Keratinocyte (primary cell): ENCODE results near the gene FRMD1. TPM values are rescaled to one million over a fixed set of nuclear protein-coding genes. Genes with fewer than 3 reads are reported as not detected.

Experiments used
- DNase-seq: peaks from one replicate; pipeline ENCODE4 v3.0.0-alpha.2; 2011; ENCODE audit warnings: low read depth, missing footprints, low spot score
- FAIRE-seq: peaks from 2 replicates; lab custom pipeline; 2011; peaks lifted over from hg19 to GRCh38; lab: Jason Lieb, UNC
- H2AFZ ChIP-seq: 2 replicates; pipeline ENCODE4 v1.6.0; 2012; ENCODE audit warnings: low read length, control low read depth, inconsistent platforms; ENCODE audit not compliant: control insufficient read depth
- H3K27ac ChIP-seq: 2 replicates; pipeline ENCODE4 v1.5.1; 2011; ENCODE audit warnings: low read length; ENCODE audit not compliant: control insufficient read depth, insufficient read depth
- H3K27me3 ChIP-seq: 3 replicates; pipeline ENCODE4 v1.6.0; 2011; ENCODE audit warnings: low read length; ENCODE audit not compliant: control insufficient read depth, insufficient read depth; ENCODE audit errors: extremely low read depth
- H3K36me3 ChIP-seq, 2 experiments: 2 replicates in 1 of 2; 3 replicates in 1 of 2; pipeline ENCODE4 v1.5.1; 2011; ENCODE audit warnings: low read length in 2 of 2, mild to moderate bottlenecking in 1 of 2; ENCODE audit not compliant: control insufficient read depth in 2 of 2, insufficient read depth in 2 of 2; ENCODE audit errors: extremely low read depth in 1 of 2
- H3K4me1 ChIP-seq: 3 replicates; pipeline ENCODE4 v1.5.1; 2011; ENCODE audit warnings: low read length; ENCODE audit not compliant: control insufficient read depth, insufficient read depth; ENCODE audit errors: extremely low read depth
- H3K4me2 ChIP-seq: 3 replicates; pipeline ENCODE4 v1.6.0; 2011; ENCODE audit warnings: low read depth, low read length; ENCODE audit not compliant: control insufficient read depth, insufficient read depth; ENCODE audit errors: extremely low read depth
- H3K4me3 ChIP-seq, 3 experiments: fragments of 200-600 bp in 1 of 3; sonication (generic) in 1 of 3; 2 replicates in 2 of 3; 3 replicates in 1 of 3; pipeline ENCODE4 v1.5.1; 2011 to 2016; ENCODE audit warnings: low read length in 3 of 3, mild to moderate bottlenecking in 3 of 3, control low read depth in 2 of 3, inconsistent platforms in 1 of 3, low read depth in 1 of 3, mixed read lengths in 1 of 3, mixed run types in 1 of 3, moderate library complexity in 1 of 3; ENCODE audit not compliant: control insufficient read depth in 2 of 3, insufficient read depth in 2 of 3; ENCODE audit errors: extremely low read depth in 1 of 3
- H3K79me2 ChIP-seq: 2 replicates; pipeline ENCODE4 v1.6.0; 2012; ENCODE audit warnings: low read length; ENCODE audit not compliant: control insufficient read depth, insufficient read depth
- H3K9ac ChIP-seq: 3 replicates; pipeline ENCODE4 v1.6.0; 2011; ENCODE audit warnings: low read length; ENCODE audit not compliant: control insufficient read depth, insufficient read depth; ENCODE audit errors: extremely low read depth
- H3K9me1 ChIP-seq: 3 replicates; pipeline ENCODE4 v1.6.0; 2011; ENCODE audit warnings: low read length; ENCODE audit not compliant: control insufficient read depth, insufficient read depth; ENCODE audit errors: extremely low read depth
- H3K9me3 ChIP-seq: 2 replicates; pipeline ENCODE4 v1.5.1; 2012; ENCODE audit warnings: low read depth, low read length; ENCODE audit not compliant: control insufficient read depth
- H4K20me1 ChIP-seq: 3 replicates; pipeline ENCODE4 v1.6.0; 2011; ENCODE audit warnings: low read length; ENCODE audit not compliant: control insufficient read depth, insufficient read depth; ENCODE audit errors: extremely low read depth
- CTCF ChIP-seq, 3 experiments: IDR thresholded peaks in 1 of 3; conservative IDR thresholded peaks in 1 of 3; optimal IDR thresholded peaks in 1 of 3; 2 replicates in 2 of 3; 3 replicates in 1 of 3; pipeline versions ENCODE3 to v1.5.1; 2011; ENCODE audit warnings: low read length in 3 of 3, mild to moderate bottlenecking in 3 of 3, moderate library complexity in 2 of 3, control low read depth in 1 of 3, inconsistent platforms in 1 of 3; ENCODE audit not compliant: insufficient read depth in 2 of 3; ENCODE audit errors: extremely low read depth in 1 of 3
- EZH2 ChIP-seq: IDR thresholded peaks from one replicate; pipeline ENCODE4 v1.6.1; 2012; ENCODE audit warnings: inconsistent platforms, mild to moderate bottlenecking, low read length, moderate library complexity
- dilution Hi-C: fragments of 300-500 bp; cut with MboI; formaldehyde crosslinking; loops from one replicate; pipeline ENCODE4 v1.7.0; 2020; ENCODE audit warnings: low sequenced_read_pairs; ENCODE audit not compliant: extremely low pct_ligation_motif_present
- polyA plus RNA-seq, 5 experiments: library from polyadenylated mRNA; depleted of rRNA in 3 of 5; stranded (reverse) in 3 of 5; stranded (forward) in 1 of 5; unstranded in 1 of 5; fragments of >200 nt; gene quantifications; 1 replicate in 1 of 5; 2 replicates in 3 of 5; 3 replicates in 1 of 5; pipeline versions ENCODE4 v1.2.1 to v1.2.3, GENCODE V29; 2011 to 2012; ENCODE audit warnings: missing spikeins in 2 of 5, low read depth in 1 of 5, low replicate concordance in 1 of 5

FRMD1 gene
- polyA plus RNA-seq, 1 donor (not counting 4 experiments of a cell fraction or from before 2014, with no cell fraction given), result not detected

DNA sequence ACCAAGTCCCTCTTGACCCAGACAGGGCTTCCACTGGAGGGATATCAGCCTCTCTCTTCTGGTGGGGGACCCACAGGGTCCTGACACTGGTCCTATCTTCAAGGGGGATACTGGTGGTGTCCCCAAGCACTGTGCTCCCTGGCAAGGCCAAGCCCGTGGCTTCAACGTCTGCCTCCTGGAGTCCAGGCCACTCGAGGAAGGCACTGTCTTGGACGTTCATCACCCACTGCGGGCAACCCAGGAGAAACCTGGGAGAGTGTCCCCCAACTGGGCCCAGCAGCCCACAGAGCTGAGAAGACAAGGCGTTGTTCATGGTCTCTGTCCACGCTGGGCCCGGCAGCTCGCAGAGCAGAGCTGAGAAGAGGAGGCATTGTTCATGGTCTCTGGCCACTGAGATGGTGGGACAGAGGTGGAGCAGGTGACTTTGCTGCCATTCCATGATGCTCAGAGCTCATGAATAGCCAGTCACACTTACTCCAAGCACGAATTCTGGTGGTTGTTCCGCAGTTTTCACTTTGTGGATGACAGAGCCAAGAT lies 37.5 kb upstream of the FRMD1 start:
- H3K4me3 ChIP-seq, result no peak overlapping the region
- H2AFZ ChIP-seq, result no peak overlapping the region
- no peaks in the 10 kb centered on the region for H3K79me2 ChIP-seq
- no peaks in the 10 kb centered on the region for H3K27me3 ChIP-seq
- H3K4me1 ChIP-seq, result no peaks in the 10 kb centered on the region
- H3K36me3 ChIP-seq, result no peaks in the 10 kb centered on the region
- no peak for DNase-seq
- H3K4me2 ChIP-seq, result no peak overlapping the region
- no peak for TF ChIP-seq CTCF (optimal IDR thresholded peaks at IDR 0.05 in 1 of 3, IDR thresholded peaks at IDR 0.05 in 1 of 3, conservative IDR thresholded peaks at IDR 0.05 in 1 of 3; ENCODE audit: extremely low read depth in 1 of 3, insufficient read depth in 2 of 3, low read length in 3 of 3)
- no peak for TF ChIP-seq EZH2
- no peaks in the 10 kb centered on the region for H4K20me1 ChIP-seq
- no peak for FAIRE-seq
- H3K27ac ChIP-seq, result no peak overlapping the region
- dilution Hi-C loops, result no loop called here
- H3K9ac ChIP-seq, result no peak overlapping the region
- peaks cover 1% of the 10 kb centered on the region for H3K9me3 ChIP-seq
- H3K9me1 ChIP-seq, result no peaks in the 10 kb centered on the region

GRCh38 chr6:168115748-168116437 lies 36.9 kb upstream of the FRMD1 start:
- peaks cover 1% of the 10 kb centered on the region for H3K9me3 ChIP-seq
- H2AFZ ChIP-seq, result no peak overlapping the region
- H3K4me2 ChIP-seq, result no peak overlapping the region
- H3K27ac ChIP-seq, result no peak overlapping the region
- FAIRE-seq (no peak), DNase-seq (no peak)
- no peaks in the 10 kb centered on the region for H3K9me1 ChIP-seq
- H3K9ac ChIP-seq, result no peak overlapping the region
- no peaks in the 10 kb centered on the region for H3K4me1 ChIP-seq
- dilution Hi-C loops, result no loop called here
- H3K4me3 ChIP-seq, result no peak overlapping the region
- no peaks in the 10 kb centered on the region for H3K27me3 ChIP-seq
- no peaks in the 10 kb centered on the region for H4K20me1 ChIP-seq
- no peaks in the 10 kb centered on the region for H3K79me2 ChIP-seq
- TF ChIP-seq CTCF (optimal IDR thresholded peaks at IDR 0.05 in 1 of 3, IDR thresholded peaks at IDR 0.05 in 1 of 3, conservative IDR thresholded peaks at IDR 0.05 in 1 of 3; ENCODE audit: extremely low read depth in 1 of 3, insufficient read depth in 2 of 3, low read length in 3 of 3) (no peak), EZH2 (no peak)
- H3K36me3 ChIP-seq, result no peaks in the 10 kb centered on the region
